ENCODE data around the gene EEF1AKMT3.

The EEF1AKMT3 gene

DNA sequence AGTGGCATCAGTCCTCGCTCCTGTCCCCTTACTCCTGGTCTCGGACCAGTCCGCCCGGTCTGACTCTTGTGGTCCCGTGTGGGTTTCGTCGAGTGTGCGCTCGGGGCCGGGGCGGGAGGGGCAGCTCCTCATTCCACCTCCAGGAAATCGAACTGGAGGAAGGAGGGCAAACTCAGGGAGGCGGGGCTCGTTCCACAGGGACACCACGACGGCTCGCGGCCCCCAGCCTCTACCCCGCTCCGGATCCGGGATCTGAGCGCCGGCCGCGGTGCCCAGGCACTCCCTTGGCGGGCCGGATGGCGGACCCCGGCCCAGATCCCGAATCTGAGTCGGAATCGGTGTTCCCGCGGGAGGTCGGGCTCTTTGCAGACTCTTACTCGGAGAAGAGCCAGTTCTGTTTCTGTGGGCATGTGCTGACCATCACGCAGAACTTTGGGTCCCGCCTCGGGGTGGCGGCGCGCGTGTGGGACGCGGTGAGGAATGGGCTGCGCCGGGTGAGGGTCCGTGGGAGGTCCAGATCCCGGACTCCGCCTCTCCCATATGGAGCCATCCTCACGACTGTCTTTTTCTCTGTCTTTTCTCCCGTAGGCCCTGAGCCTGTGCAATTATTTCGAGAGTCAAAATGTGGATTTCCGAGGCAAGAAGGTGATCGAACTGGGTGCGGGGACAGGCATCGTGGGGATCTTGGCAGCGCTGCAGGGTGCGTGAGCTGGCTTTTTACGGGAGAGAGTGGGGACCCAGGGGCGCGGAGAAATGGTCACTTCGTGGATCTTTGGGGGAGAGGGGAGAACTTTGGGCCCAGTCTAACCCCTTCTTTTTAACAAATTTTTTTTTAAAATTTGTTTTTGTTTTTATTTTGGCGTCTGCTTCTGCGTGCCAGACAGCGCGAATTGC, at the start of gene EEF1AKMT3:
EEF1AKMT3 (plus strand) TSS at position 186 of the 894 bp plus-strand sequence; CDS start at position 297, 111 bp downstream.
- peak in 28 of 51 donors; percentile 20 to 77 (median 54) for DNase-seq

DNA sequence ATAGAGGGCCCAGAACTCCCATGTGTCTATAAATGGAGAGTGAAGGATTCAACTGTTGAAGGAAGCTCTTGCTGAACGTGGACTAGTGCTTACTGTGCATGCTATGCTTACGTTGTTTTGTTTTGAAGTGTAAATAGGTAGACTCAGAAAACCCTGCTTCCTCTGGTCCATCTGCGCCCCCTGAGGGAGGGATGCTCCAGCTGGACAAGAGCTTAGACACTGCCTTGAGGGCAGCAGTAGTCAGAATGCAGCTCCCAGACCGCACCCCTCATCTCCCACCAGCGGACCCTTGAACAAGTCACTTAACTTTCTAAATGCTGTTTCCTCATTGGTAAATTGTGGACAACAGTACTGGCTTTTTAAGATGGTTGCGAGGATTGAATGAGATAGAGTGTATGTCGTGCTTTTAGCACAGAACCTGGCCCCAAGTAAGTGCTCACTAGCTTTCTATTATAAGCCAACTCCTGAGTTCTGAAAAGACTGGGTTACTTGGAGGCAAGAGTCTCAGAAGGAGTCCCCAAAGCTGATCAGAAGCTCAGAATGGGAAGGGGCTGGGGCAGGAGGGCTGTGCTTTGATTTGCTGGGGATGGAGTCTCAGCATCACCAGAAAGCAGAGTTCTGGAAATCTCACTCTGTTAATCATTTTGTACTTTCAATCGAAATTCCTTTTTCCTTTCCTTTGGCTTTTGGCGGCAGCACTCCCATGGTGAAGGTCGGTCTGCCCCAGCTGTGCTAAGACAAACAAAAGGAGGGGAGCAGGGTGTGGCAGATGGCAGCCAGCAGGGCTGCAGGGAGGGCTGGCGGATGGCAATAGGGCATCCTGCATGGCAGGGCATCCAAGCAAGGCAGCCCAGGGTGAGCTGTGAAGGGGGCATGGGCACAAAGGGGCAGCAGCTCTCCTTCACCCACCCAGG, 49.4 kb upstream of the EEF1AKMT3 start:
- no peak for DNase-seq

DNA sequence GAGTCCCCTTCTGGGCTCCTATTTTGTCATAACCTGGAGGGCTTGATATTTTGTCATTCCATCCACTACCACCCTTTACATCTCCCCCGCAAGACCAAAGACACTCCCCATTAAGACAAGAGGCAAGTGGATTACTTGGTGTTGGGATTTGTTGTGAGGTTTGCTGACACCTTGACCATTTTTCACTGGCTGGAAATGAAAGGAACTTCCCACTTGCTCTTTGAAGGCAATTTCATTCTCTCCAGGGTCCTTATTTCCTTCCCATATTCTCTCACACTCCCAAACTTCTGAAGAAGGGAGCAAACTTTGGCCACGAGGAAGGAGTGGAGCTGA, 48.8 kb upstream of the EEF1AKMT3 start:
- DNase-seq: no peak

DNA sequence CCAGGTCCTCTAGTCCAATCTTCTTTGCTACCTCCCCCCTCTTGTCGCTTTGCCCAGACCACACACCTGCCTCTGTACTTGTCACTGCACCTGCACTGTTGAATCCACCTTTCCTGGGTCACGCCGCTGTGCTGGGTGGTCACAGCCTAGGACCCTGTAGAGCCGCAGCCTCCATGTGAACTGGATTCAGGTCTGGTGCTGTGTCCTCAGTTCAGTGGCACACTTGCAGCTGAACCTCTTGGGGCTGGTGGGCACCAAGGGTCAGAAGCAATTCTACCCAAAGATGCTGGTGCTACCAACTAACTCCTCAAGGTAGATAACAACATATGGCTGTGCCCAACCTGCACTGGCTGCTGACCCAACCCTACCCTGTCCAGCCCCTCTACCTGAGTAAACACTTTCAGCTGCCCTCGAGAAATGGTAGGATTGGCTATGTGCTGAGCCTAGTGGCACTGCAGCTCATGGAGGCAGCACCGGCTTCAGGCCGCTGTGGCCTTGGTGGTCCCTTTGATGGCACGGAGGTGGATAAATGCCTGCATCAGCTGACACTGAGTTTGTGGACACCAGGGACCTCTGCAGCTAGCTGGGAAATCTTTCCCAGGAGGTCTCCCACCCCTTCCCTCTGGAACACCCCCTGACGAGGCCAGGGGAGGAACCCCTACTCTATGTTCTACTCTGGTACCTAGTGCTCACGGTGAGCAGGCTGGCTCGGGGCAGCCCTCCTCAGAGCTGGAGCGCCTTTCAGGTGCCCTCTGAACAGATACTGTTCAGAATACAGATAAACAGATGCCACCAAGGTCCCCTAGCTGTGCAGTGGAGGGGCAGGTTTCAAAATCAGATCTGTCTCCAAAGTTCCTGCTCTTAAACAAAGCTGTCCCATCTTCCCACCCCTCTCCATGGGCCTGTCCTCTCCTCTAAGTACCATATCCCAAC, 48.1 kb upstream of the EEF1AKMT3 start:
- no peak for DNase-seq

DNA sequence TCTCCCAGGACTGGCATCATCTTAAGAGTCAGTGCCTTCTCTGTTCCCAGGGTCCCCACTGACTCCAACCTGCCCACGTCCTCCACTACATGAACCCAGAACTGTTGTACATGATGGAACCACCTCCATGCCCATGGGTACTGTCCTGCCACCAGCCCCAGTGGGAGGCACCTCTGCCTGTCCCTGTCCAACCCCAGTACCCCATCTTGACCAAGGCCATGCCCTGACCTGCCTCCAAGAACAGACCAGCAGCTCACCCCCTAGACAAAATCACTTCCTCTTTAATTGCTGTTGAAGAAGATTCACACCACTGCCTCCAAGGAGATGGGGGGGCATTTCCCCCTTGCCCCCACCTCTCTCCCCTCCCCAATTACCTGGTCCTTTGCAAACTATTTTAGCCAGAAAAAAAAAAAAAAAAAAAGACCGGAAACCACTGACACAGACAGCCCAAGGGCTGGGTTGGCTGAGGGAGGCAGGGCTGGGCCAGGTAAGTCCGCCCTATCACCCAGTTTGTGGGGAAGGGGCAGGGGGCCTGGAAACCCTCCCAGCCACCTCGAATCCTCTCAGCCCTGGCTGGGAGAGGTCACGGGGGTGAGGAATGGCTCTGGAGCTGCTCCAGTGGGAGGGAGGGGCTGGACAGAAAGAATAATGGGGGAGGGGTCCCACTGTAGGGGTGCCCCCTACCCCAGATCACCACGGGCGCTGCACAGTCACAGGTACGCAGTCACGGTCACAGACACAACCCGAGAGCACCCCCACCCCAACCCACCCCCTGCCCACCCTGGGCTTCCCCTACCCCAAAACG, 47.3 kb upstream of the EEF1AKMT3 start:
- no peak for DNase-seq

DNA sequence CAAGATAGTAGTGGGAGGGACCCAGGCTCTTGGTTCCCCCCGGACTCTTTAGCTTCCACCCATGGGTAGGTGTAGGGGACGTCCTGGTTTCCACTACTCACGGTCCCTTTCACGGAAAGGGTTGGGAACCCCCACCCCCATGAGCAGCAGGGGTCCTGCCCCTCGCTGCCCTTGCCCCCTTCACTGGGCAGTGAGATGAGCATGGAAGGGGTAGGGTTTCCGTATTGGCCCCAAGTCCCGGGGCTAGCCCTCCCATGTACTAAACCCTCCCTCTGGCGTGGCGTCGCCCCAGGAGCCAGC, 46.6 kb upstream of the EEF1AKMT3 start:
- DNase-seq: no peak

DNA sequence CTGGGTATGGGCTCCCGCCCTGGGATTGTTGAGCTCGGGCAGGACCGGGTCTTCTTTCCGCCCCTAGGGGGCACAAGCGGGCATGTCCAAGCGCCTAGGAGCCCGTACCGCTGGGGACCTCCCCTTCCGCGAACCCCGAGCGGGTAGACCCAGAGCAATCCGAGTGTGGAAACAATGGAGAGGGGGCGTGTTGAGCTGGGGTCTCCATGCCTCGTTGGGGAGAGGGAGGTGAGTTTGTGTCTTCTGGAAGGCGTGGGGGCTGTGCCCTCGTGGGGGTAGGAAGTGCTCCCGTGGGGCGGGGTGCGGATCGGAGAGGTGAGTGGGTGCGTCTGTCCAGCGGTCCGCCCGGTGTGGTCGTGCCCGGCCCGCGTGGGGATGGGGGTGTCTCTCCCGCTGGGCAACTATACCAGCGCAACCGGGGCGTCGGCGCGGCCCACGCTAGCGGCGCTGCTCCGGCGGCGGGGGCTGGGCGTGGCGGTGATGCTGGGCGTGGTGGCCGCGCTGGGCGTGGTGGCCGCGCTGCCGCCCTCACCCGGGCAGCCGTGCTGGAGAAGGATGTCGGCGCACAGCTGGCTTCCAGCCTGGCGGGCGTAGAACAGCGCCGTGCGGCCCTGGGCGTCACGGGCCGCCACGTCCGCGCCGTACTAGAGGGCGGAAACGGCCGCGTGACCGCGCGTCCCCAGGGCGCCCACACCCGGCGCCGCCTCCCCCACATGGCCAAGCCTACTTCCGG, 46.1 kb upstream of the EEF1AKMT3 start:
- peak in 33 of 51 donors; percentile 15 to 75 (median 43) for DNase-seq

DNA sequence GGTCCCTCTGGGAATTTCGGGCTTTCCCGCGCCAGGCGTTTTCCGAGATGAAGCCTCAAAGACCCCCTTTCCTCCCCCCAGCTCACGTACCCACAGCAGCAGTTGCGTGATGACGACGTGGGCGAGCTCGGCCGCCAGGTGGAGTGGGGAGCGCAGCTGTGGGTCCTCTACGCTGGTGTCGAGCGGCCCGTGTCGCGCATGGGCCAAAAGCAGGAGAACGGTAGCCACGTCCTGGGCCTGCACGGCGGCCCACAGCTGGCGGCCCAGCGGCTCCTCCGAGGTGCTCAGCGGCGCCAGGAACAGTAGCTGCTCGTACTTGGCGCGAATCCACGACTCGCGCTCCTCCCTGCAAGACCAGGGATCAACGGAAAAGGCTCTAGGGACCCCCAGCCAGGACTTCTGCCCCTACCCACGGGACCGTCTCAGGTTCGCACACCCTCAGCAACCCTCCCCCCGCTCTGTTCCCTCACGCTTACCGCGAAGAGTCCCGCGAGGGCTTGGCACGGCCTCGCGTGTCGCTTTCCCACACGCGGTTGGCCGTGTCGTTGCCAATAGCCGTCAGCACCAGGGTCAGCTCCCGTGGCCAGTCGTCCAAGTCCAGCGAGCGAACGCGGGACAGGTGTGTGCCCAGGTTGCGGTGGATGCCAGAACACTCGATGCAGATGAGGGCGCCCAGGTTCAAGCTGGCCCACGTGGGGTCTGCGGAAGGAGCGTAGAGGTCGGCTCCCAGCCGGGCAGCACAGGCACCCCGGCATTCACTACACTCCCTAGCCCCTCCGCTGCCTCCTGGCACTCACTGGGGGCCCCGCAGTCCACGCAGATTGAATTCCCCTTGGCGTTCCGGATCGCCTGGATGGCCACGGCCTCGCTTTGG, 45.3 kb upstream of the EEF1AKMT3 start:
- DNase-seq: peak in 3 of 51 donors; percentile 11 to 47 (median 45)

DNA sequence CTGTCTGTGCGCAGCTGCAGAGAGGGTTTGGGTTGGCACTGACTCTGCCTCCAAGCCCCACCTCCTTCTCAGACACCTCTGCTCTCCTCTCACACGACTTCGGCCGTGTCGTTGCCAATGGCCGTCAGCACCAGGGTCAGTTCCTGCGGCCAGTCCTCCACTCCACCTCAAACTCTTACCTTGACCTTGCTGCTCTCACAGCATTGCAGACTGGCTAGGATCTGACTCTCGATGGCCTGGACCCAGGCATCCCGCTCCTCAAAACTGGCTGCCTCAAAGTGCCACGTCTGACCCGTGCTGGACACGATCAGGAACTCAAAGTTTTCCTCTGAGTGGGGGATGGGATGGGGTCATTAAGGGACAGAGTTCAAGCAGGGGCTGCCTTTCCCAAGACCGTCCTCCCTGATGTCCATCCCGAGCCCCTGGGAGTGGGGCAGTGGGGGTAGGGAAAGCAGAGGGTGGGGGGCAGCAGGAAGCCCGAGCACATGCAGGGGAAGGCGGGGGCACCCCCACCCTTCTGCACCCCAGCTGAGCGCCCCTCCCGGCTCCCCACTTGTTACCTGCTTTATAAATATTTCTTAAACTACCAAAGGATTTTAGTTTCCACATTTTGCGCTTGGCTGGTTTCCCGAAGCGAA, 44.5 kb upstream of the EEF1AKMT3 start:
- DNase-seq: no peak

DNA sequence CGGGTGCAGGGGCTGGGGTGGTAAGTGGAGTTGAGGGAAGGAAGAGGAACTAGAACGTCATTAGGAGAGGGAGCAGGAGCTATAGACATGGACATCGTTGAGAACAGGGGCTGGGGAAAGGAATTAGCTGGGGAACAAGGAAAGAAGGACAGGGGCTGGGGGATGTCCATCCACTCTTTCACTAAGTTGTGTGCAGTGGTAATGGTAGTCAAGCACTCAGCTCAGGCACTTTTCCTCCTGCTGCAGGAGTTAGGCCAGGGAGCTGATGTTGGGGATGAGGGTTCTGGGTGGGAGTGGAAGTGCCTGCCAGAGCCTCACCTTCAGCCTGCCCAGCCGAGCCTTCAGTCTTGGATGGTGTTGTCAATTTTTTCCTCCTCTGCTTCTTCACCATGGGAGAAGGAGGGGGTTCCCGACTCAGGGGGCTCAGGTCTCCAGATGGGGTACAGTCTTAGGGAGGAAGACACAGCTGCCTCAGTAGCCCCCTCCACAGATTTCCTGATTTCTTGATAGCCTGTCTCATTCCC, 43.0 kb upstream of the EEF1AKMT3 start:
- DNase-seq: no peak

DNA sequence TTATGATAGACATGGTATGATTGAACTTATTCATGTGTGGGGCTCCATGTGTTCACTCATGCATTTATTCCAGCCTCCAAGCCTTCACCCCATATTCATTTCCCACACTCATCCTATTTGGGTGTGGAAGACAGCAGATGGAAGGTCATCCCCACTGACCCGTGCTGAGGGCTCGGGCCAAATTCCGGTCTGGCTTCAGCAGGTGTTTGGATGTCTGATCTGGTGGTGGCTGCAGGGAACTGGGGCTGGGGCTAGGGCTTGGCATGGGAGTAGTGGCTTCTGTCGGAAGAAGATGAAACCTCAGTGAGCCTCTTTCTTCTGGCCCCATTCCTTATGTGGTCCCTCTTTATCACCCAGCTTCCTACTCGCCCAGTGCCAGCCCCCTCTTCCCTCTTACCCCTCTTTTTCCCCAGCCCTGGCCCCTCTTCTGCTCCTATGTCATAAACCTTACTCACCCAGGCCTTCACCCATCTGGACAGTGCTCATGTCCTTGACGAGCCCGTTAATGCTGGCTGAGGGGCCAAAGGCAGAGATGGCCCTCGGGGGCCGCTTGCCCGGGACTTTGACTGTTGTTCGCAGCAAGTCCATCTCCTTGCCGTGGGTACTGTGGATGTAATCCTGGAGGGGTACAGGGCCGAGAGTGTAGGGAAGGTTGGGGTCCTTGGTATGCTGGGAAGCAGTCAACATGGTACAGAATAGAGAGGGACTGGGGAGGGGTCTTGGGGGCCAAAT, 41.9 kb upstream of the EEF1AKMT3 start:
- DNase-seq: no peak

DNA sequence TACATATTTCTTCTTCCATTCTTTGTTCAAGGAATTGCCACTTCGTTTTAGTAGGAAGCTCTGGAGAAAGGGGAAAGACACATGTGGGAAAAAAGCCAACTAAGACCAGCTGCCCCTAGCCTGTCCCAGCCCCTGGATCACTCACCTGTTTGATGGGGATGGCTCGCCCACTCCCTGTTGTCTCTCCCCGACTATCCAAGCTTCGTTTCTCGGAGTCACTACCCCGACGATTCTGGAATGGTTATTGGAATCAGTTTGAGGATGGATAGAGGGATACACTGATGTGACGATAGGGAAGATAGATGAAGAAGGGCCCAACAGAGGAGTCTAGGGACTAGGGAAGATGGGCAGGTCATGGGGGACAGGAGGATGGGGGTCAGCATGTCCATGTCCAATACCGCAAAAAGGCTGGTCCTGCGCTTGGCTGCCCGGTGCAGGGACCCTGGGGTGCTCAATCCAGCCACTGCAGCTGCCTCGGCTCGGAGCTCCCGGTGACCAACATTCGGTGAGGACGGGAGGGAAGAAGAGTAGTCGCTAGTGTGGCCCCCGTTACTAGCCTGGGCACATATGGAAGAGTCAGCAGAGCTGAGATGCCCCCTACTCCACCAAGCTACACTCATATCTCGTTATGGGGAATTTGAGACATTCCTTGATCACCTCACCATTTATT, 40.9 kb upstream of the EEF1AKMT3 start:
- no peak for DNase-seq

DNA sequence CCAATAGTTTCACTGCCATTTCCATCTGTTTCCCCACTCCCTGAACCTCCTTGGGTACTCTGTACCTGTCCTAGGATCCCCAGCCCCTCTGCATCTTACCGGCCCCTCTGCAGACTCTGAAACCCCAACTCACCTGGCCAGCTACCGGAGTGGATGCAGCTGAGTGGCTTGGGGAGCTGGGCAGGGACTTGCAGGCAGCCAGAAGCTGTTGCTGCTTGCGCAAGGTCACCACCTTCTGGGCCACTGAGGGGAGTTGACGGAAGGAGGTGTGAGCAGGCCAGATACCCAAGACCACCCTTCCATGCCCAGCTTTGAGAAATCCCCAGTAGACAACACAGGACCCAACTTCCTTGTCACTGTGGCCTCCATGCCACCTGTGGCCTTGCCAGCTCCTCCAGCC, 40.1 kb upstream of the EEF1AKMT3 start:
- no peak for DNase-seq

DNA sequence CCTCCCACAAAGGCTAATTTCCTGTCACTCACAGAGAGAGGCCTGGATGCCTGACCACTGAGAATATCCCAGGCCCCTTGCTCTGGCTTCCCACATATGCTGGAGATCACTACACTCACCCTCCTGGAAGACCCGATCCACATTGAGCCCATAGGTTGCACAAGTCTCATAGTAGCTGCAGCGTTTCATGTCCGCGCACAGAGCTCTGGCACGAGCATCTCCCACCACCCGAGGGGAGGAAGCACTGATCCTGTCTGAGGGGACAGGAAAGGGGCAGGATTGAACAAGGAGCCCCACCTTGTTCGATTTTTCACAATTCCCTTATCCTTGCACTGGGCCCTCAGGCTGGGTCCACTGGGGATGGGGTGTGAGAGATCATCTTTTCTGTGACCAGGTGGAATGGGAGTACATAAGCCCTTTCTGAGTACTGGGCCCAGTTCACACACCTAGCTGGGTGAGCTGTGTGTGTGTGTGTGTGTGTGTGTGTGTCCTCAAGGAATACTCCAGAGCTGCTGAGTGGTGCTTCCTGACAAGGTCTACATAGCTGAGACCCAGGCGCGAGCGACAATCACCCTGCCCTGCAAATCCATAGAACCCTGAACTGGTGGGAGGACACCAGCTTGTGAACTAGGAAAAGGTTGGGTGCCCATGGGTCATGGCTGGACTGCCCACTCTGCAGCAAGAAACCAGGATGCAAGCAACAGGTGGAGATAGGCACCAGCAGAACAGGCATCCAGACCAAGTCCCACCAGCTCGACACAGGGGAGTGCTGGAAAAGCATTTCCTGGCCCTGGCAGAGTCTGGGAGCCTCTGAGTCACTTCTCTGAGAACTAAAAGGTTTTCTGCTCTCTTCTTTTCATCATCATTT, 39.5 kb upstream of the EEF1AKMT3 start:
- DNase-seq: no peak

DNA sequence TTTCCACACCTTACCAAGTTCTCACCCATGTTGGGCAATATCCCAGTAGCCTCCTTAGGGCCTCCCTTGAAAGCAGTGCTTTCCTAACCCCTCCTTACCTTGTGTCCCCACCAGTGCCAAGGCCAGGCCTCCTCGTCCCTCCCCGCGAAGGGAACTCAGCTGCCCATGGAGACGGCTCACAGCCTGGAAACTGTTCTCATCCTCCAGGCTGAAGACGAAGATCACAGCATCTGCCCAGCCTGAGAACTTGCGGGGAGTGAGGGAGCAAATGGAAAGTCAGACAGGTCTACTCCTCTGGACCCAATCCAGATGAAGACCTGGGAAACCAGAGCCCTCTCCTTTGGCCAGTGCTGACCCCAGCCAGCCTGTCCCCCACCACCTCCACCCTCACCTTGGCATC, 38.5 kb upstream of the EEF1AKMT3 start:
- no peak for DNase-seq

DNA sequence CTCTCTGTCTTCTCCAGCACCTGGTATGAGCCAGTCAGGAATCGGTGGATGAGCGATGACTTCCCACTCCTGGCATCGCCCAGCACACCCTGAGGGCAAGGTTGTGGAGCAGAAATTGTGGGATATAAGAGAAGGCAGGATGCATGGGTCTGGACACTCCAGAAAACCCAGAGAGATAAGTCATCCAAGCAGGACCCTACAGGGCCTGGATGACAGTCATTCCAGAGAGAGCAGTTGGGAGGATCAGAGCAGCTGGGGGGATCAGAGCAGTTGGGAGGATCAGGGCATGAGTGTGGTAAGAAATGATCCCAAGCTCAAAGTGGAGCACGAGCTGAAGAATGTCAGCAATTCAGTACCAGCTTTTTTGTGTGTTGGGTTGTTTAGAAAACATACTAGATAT, 37.8 kb upstream of the EEF1AKMT3 start:
- no peak for DNase-seq
